Immature natural killer cell (primary cell): Measurements from ENCODE around the gene CLSTN2. TPM values are rescaled to one million over a fixed set of nuclear protein-coding genes. Genes with fewer than 3 reads are reported as not detected.

Source experiments
- DNase-seq, 3 donors: peaks; one replicate each; pipeline ENCODE4 v3.0.0; 2022; ENCODE audit warnings: mixed read lengths in 1 of 3
- H3K27ac Mint-ChIP-seq, 6 donors: one replicate each; pipeline ENCODE4 v1.8.0; 2020; ENCODE audit warnings: mixed read lengths in 6 of 6, mild to moderate bottlenecking in 5 of 6, inconsistent platforms in 4 of 6, moderate library complexity in 3 of 6
- H3K27me3 Mint-ChIP-seq, 3 donors: one replicate each; pipeline ENCODE4 v1.8.0; 2020 to 2021; ENCODE audit warnings: low read depth in 3 of 3, mild to moderate bottlenecking in 3 of 3, mixed read lengths in 3 of 3, moderate library complexity in 3 of 3, inconsistent platforms in 1 of 3
- H3K36me3 Mint-ChIP-seq, 3 donors: one replicate each; pipeline ENCODE4 v1.8.0; 2020; ENCODE audit warnings: mixed read lengths in 3 of 3, inconsistent platforms in 2 of 3, mild to moderate bottlenecking in 2 of 3
- H3K4me1 Mint-ChIP-seq, 2 donors: one replicate each; pipeline ENCODE4 v1.8.0; 2020; ENCODE audit warnings: inconsistent platforms in 2 of 2, mild to moderate bottlenecking in 2 of 2, mixed read lengths in 2 of 2, moderate library complexity in 1 of 2
- H3K4me3 Mint-ChIP-seq, 5 donors: one replicate each; pipeline ENCODE4 v1.8.0; 2020; ENCODE audit warnings: mild to moderate bottlenecking in 5 of 5, mixed read lengths in 5 of 5, inconsistent platforms in 3 of 5, moderate library complexity in 3 of 5
- H3K9me3 Mint-ChIP-seq, 6 donors: one replicate each; pipeline ENCODE4 v1.8.0; 2020; ENCODE audit warnings: mild to moderate bottlenecking in 6 of 6, mixed read lengths in 6 of 6, inconsistent platforms in 4 of 6, moderate library complexity in 3 of 6
- polyA plus RNA-seq, 3 donors: library from polyadenylated mRNA; unstranded; fragments of 300-500 nt; fragmentation: Illumina TruSeq; gene quantifications; one replicate each; pipeline ENCODE4 v1.2.3, GENCODE V29; 2021

The CLSTN2 gene
- polyA plus RNA-seq, 3 donors from 2014 or later, result not detected

GRCh38 chr3:140089403-140090072 is 154.6 kb downstream of the CLSTN2 start:
- Mint-ChIP-seq H3K4me3 (no peak overlapping the region), H3K4me1 (no peaks in the 10 kb centered on the region), H3K9me3 (peaks cover 0 to 5% (median 0%) of the 10 kb centered on the region in 6 donors)

GRCh38 chr3:140091143-140091542 is 156.2 kb downstream of the CLSTN2 start:
- Mint-ChIP-seq H3K4me3 (no peak overlapping the region), H3K27me3 (peaks cover 0 to 3% (median 2%) of the 10 kb centered on the region in 3 donors), H3K4me1 (no peaks in the 10 kb centered on the region), H3K27ac (no peak overlapping the region), H3K36me3 (no peaks in the 10 kb centered on the region), H3K9me3 (peaks cover 0 to 4% (median 0%) of the 10 kb centered on the region in 6 donors)
- no peak for DNase-seq

More at GRCh38 chr3:140089403-140090072, 154.6 kb downstream of the CLSTN2 start:
- Mint-ChIP-seq H3K36me3 (no peaks in the 10 kb centered on the region), H3K27me3 (peaks cover 0 to 3% (median 2%) of the 10 kb centered on the region in 3 donors), H3K27ac (no peak overlapping the region)
- no peak for DNase-seq

- H3K27ac Mint-ChIP-seq, result no peak overlapping the region
Observed at GRCh38 chr3:140092848-140093536, 158.0 kb downstream of the CLSTN2 start.

GRCh38 chr3:140093742-140094141 is 158.8 kb downstream of the CLSTN2 start:
- DNase-seq, result no peak
- H3K9me3 Mint-ChIP-seq, result peaks cover 0 to 2% (median 0%) of the 10 kb centered on the region in 6 donors
- no peak overlapping the region for H3K4me3 Mint-ChIP-seq
- no peak overlapping the region for H3K27ac Mint-ChIP-seq
- H3K4me1 Mint-ChIP-seq, result no peaks in the 10 kb centered on the region
- H3K36me3 Mint-ChIP-seq, result no peaks in the 10 kb centered on the region
- H3K27me3 Mint-ChIP-seq, result peaks cover 0 to 5% (median 3%) of the 10 kb centered on the region in 3 donors

More at GRCh38 chr3:140092848-140093536, 158.0 kb downstream of the CLSTN2 start:
- Mint-ChIP-seq H3K27me3 (peaks cover 0 to 5% (median 3%) of the 10 kb centered on the region in 3 donors), H3K36me3 (no peaks in the 10 kb centered on the region), H3K4me3 (no peak overlapping the region), H3K4me1 (no peaks in the 10 kb centered on the region), H3K9me3 (peaks cover 0 to 2% (median 0%) of the 10 kb centered on the region in 6 donors)
- DNase-seq, result no peak

- Mint-ChIP-seq H3K36me3 (no peaks in the 10 kb centered on the region), H3K27me3 (peaks cover 0 to 5% (median 3%) of the 10 kb centered on the region in 3 donors), H3K4me3 (no peak overlapping the region), H3K4me1 (no peaks in the 10 kb centered on the region), H3K27ac (no peak overlapping the region), H3K9me3 (peaks cover 0 to 2% (median 0%) of the 10 kb centered on the region in 6 donors)
- no peak for DNase-seq
Observed at GRCh38 chr3:140094487-140094886, 159.5 kb downstream of the CLSTN2 start.

- no peak overlapping the region for H3K4me3 Mint-ChIP-seq
- peaks cover 0 to 5% (median 2%) of the 10 kb centered on the region in 3 donors for H3K27me3 Mint-ChIP-seq
- H3K27ac Mint-ChIP-seq, result no peak overlapping the region
- no peak for DNase-seq
- no peaks in the 10 kb centered on the region for H3K4me1 Mint-ChIP-seq
- H3K36me3 Mint-ChIP-seq, result no peaks in the 10 kb centered on the region
- H3K9me3 Mint-ChIP-seq, result no peaks in the 10 kb centered on the region
Observed at GRCh38 chr3:140096037-140096436, 161.1 kb downstream of the CLSTN2 start.

- Mint-ChIP-seq H3K4me1 (no peaks in the 10 kb centered on the region), H3K36me3 (no peaks in the 10 kb centered on the region), H3K27me3 (peaks cover 0 to 3% (median 2%) of the 10 kb centered on the region in 3 donors), H3K4me3 (no peak overlapping the region), H3K27ac (no peak overlapping the region), H3K9me3 (no peaks in the 10 kb centered on the region)
- no peak for DNase-seq
Observed at GRCh38 chr3:140097874-140098635, 163.1 kb downstream of the CLSTN2 start.

- no peaks in the 10 kb centered on the region for H3K36me3 Mint-ChIP-seq
- no peak overlapping the region for H3K4me3 Mint-ChIP-seq
- H3K27ac Mint-ChIP-seq, result no peak overlapping the region
- H3K9me3 Mint-ChIP-seq, result peaks cover 0 to 6% (median 0%) of the 10 kb centered on the region in 6 donors
- H3K4me1 Mint-ChIP-seq, result no peaks in the 10 kb centered on the region
- H3K27me3 Mint-ChIP-seq, result peaks cover 0 to 3% (median 2%) of the 10 kb centered on the region in 3 donors
- no peak for DNase-seq
Observed at GRCh38 chr3:140100479-140100878, 165.5 kb downstream of the CLSTN2 start.

- no peaks in the 10 kb centered on the region for H3K36me3 Mint-ChIP-seq
- DNase-seq, result no peak
- H3K4me1 Mint-ChIP-seq, result no peaks in the 10 kb centered on the region
- peaks cover 0 to 7% (median 0%) of the 10 kb centered on the region in 6 donors for H3K9me3 Mint-ChIP-seq
- peaks cover 0 to 2% (median 0%) of the 10 kb centered on the region in 3 donors for H3K27me3 Mint-ChIP-seq
- H3K27ac Mint-ChIP-seq, result no peak overlapping the region
- H3K4me3 Mint-ChIP-seq, result no peak overlapping the region
Observed at GRCh38 chr3:140103166-140103565, 168.2 kb downstream of the CLSTN2 start.

GRCh38 chr3:140103986-140104645 is 169.1 kb downstream of the CLSTN2 start:
- no peaks in the 10 kb centered on the region for H3K4me1 Mint-ChIP-seq
- no peaks in the 10 kb centered on the region for H3K36me3 Mint-ChIP-seq
- no peak for DNase-seq
- H3K9me3 Mint-ChIP-seq, result peaks cover 0 to 7% (median 0%) of the 10 kb centered on the region in 6 donors
- H3K27ac Mint-ChIP-seq, result no peak overlapping the region
- no peak overlapping the region for H3K4me3 Mint-ChIP-seq
- H3K27me3 Mint-ChIP-seq, result peaks cover 0 to 2% (median 0%) of the 10 kb centered on the region in 3 donors

- Mint-ChIP-seq H3K9me3 (no peaks in the 10 kb centered on the region), H3K4me3 (no peak overlapping the region), H3K4me1 (no peaks in the 10 kb centered on the region), H3K27me3 (peaks cover 0 to 7% (median 3%) of the 10 kb centered on the region in 3 donors), H3K27ac (no peak overlapping the region), H3K36me3 (no peaks in the 10 kb centered on the region)
- DNase-seq, result no peak
Observed at GRCh38 chr3:140113996-140114788, 179.2 kb downstream of the CLSTN2 start.

- DNase-seq, result no peak
- no peaks in the 10 kb centered on the region for H3K4me1 Mint-ChIP-seq
- no peaks in the 10 kb centered on the region for H3K36me3 Mint-ChIP-seq
- no peaks in the 10 kb centered on the region for H3K9me3 Mint-ChIP-seq
- peaks cover 0 to 11% (median 3%) of the 10 kb centered on the region in 3 donors for H3K27me3 Mint-ChIP-seq
- no peak overlapping the region for H3K27ac Mint-ChIP-seq
- H3K4me3 Mint-ChIP-seq, result no peak overlapping the region
Observed at GRCh38 chr3:140114789-140115080, 179.8 kb downstream of the CLSTN2 start.

- Mint-ChIP-seq H3K4me3 (no peak overlapping the region), H3K36me3 (no peaks in the 10 kb centered on the region), H3K27me3 (peaks cover 0 to 12% (median 3%) of the 10 kb centered on the region in 3 donors), H3K4me1 (no peaks in the 10 kb centered on the region), H3K27ac (no peak overlapping the region), H3K9me3 (no peaks in the 10 kb centered on the region)
- DNase-seq, result no peak
Observed at GRCh38 chr3:140117096-140117526, 182.1 kb downstream of the CLSTN2 start.
